Activated CD4-positive, alpha-beta T cell treated with anti-CD3 and anti-CD28 coated beads, Interleukin-2, amount 50 U/mL, for 16 hours (primary cell): ENCODE data around the gene C17orf67.

Experiments used
- DNase-seq: peaks from one replicate; pipeline ENCODE4 v3.0.0-alpha.2; 2020

Gene C17orf67

DNA sequence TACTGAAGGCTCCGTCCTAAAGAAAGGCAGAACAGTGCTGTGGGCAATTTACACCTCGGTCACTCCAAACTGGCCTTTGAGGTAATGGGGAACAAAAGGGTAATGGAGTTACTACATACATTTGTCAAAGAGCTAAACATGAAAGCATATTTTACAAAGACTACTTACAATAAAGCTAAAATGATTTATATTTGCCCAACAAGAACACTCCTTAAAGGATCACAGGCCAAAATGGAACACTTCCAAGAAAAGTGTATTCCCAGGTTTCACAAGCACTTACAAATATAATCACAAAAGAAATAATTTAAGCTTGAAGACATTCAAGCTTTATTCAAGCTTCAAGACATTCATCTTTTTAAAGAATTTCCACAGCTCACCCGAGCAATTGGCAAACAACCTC lies 29.3 kb downstream of the C17orf67 start:
- no peak for DNase-seq

DNA sequence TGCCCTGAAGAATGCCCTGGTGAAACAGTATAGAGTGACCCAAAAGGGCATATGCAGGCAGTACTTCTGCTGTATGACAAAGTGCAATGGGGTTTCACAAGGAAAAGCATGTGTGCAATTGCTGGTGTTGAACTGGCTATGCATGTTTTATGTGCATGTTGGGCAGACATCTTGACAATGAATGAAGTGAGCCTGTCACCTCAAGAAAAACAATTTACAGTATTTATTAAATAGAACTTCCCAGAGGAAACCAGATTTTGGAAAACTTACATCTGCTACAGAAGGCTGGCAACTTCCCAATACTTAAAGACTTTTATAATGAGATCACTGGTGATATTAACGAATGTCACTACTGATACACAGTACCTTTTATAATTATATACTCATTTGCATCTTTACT lies 30.6 kb downstream of the C17orf67 start:
- DNase-seq = no peak

DNA sequence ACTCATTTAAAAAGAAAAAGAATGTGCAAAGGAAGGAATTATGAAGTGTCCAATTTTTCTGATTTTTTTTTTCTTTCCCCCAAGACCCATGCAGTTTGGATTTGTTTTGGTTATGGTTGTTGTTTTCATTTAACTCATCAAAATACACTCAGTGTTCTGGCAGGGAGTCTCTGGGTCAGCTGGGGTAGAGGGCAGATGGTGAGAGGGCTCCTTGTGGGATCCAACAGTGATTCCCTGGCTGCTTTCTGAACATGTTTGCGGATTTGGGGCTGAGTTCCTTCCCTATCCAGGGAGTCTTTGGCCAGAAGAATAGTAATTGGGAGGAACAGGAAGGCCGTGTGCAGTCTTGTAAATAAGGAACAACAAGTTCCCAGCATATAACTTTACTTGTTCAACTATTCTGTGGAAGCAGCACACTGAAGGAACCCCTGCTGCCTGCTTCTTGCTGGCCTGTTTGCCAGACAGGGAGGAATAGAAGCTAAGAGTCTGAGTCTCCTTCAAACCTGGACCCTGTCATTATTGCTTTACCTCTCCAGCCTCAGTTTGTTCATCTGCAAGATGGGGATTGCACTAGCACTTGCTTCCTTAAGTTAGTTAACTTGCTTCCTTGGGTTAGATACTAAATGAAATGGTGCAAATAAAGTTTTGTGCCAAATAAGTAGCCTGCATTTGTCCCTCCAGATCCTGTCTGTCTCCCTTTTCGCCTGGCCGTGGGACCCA lies 32.1 kb downstream of the C17orf67 start:
- no peak for DNase-seq

DNA sequence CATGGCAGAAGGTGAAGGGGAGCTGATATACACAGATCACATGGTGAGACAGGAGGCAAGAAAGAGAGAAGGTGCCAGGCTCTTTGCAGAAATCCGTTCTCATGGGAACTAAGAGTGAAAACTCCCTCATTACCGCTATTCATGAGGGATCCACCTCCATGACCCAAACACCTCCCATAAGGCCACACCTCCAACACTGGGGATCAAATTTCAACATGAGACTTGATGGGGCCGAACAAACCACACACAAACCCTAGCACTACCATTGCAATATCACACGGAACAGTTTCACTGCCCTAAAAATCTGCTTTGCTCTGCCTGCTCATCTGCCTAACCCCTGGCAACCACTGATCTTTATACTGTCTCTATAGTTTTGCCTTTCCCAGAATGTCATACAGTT lies 34.8 kb downstream of the C17orf67 start:
- no peak for DNase-seq

DNA sequence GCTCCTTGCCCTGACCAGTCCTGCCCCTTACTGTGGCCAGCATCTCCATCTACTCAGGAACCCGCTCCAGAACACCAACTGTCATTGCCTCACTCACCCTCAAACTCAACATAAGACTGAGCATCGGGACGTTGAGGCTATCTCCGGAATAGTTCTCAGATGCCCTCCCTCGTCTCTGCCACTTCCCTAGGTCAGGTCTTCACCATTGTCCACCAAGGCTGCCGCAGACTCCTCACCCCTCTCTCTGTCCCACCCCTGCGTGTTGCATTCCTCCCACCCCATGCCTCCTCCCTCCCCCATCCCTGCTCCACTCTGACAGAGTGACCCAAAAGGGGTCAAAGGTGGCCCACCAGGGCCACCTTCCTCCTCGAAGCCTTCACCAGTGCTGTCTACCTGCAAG lies 37.2 kb downstream of the C17orf67 start:
- no peak for DNase-seq

DNA sequence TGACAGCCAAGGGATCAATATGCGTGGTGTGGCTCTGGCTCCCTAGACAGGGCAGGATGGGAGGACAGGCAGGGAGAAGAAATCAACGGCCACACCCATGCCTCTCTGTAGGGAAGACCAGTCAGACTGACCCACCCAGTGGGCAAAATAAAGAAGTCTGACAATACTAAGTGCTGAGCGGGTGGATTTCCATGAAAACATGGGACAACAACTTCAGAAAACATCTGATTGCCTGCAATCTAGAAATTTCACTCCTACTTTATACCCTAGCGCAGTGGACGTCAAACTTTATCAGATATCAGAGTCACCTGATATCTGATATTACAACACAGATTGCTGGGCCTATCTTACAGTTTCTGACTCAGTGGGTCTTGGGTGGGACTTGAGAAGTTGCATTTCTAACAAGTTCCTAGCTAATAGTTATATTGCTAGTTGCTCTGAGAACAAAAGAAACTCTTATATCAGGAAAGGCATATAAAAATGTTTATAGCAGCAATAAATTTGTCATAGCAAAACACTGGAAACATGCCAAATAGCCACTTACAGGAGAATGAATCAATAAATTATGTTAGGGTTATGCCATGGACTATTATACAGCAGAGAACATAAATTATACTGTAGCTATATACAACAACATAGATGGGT lies 38.4 kb downstream of the C17orf67 start:
- DNase-seq = no peak

DNA sequence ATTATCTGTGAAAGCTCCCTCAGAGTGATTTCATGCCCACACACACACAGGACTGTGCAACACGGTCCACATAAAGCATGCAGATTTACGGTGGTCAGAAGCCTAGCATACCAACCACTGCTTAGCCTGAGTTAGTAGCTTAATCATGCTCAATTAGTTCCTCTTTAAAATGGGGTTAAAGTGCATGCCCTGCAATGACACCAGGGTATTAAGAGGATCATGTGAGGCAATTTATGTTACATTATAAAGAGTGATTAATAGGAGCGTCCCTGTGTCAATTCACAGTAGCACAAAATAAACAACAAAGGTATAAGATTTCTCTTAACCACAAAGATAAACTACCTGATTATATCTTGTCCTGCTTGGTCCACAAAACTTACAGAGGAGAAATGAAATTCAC lies 39.8 kb downstream of the C17orf67 start:
- DNase-seq = no peak

DNA sequence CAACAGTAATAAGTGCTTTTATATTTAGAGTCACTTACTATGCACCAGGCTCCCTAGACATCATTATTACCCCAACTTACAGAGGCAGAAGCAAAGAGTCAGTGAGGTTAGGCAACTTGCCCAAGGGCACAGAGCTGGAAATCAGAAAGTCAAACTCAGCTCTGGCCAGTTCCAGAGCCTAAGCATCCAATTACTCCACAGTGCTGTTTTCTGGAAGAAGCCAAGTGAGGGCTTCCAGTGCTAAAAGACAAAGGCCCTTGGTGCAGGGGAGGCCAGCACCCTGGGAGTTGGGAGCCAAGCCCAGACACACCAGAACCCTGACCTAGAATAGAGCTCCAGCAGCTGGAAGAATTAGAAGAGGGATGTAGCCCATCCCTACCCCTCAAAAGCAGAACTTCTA lies 40.2 kb downstream of the C17orf67 start:
- no peak for DNase-seq

DNA sequence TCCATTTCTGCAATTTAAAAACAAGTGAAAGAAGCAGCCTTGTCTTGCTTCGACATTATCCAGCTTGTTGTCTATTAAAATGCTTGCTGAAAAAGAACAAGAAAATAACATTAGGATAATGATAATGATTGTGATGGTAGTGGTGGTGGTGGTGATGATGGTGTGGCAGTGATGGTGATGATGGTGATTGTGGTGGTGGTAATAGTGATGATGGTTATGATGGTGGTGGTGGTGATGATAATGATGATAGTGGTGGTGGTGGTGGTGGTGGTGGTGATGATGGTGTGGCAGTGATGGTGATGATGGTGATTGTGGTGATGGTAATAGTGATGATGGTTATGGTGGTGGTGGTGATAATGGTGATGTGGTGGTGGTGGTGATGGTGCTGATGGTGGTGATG lies 41.5 kb downstream of the C17orf67 start:
- no peak for DNase-seq

DNA sequence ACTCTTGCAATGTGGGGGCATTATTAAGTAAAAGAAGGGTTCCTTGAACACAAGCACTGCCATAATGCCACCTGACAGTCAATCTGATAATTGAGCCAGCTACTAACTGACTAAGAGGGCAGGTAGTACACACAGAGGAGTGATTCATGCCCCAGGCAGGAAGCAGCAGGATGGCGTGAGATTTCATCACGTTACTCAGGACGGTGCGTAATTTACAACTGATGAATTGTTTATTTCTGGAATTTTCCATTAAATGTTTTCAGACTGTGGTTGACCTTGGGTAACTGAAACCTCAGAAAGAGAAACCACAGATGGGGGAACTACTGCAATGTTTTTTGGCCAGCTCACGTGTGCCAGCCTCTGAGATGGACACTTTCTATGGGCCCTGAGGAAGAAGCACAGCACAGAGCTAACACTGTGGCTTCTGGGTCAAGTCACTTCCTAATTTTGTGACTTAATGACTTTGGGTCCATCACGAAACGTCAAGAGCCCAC lies 46.7 kb downstream of the C17orf67 start:
- DNase-seq = peak; percentile 90

DNA sequence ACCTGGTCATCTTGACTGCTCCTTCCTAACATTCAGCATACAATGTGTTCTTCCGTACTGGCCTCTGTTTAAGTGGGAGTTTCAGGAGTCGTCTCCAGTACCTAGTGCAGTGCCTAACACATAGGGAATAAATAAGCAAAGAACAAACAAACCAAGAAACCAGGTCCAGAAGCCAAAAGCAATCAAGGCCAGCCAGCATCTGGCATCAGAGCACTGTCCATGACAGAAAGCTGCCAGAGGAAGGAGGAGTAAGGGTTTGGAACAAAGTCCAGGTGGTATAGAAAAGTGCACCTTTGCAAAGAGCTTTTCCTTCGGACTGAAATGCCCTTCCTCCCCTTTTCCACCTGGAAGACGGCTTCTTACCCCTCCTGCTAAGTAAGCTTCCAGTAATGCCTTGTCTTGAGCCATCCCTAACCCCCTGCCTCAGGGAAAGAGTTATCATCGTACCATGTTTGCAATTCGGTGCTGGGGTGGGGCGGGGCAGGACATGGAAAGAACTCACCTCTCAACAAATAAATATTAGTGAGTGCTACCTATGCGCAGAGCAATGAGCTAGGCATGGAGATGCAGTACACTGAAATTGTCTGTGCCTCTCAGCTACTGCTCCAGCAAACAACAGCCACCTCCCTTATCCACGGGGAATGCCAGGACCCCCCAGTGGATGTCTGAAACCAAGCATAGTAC lies 47.6 kb downstream of the C17orf67 start:
- DNase-seq = no peak

DNA sequence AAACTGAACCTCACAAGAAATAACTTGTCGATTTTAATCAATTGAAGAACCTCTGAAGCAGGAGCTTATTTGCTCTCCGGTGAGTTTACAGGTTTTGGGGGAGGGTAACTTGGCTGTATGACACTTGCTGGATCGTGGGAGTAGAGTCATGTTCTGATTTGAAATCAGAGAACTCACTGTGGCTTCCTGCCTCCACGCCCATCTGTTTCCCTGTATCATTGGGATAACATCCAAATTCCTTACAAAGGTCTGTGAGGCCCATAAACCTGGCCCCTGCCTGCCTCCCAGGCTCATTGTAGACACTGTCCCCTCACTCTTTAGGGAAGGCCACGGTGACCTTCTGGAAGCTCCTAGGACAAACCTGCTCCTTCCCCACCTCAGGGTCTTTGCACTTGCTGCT lies 48.3 kb downstream of the C17orf67 start:
- no peak for DNase-seq

DNA sequence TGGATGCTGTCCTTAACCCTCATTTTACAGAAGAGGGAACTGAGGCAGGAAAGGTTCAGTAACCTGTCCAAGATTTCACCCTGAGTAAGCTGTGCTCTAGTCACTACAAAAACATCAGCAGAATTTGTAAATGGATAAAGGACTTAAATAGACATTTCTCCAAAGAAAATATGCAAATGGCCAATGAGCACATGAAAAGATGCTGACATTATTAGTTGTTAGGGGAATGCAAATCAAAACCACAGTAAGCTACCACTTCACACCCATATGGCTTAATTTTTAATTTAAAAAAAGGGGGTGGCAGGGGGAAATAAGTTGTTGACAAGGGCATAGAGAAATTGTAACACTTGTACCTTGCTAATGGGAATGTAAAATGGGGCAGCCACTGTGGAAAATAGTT lies 51.4 kb downstream of the C17orf67 start:
- DNase-seq = no peak

DNA sequence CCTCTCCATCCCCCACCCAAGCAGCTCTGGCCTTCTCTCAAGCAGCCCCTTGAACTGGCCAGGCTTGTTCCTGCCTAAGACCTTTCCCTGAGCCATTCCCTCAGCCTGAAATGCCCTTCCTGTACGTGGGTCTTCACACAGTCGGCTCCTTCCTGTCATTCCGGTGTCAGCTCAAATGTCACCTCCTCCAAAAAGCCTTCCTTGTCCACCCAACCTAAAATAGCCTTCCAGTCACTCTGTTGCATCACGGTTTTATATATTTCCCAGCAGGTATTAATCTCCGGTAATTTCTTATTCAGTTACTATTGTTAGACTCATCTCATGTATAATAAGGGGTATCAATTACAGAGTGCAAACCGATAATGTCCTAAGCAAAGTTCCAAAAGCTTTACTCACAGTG lies 51.8 kb downstream of the C17orf67 start:
- no peak for DNase-seq

DNA sequence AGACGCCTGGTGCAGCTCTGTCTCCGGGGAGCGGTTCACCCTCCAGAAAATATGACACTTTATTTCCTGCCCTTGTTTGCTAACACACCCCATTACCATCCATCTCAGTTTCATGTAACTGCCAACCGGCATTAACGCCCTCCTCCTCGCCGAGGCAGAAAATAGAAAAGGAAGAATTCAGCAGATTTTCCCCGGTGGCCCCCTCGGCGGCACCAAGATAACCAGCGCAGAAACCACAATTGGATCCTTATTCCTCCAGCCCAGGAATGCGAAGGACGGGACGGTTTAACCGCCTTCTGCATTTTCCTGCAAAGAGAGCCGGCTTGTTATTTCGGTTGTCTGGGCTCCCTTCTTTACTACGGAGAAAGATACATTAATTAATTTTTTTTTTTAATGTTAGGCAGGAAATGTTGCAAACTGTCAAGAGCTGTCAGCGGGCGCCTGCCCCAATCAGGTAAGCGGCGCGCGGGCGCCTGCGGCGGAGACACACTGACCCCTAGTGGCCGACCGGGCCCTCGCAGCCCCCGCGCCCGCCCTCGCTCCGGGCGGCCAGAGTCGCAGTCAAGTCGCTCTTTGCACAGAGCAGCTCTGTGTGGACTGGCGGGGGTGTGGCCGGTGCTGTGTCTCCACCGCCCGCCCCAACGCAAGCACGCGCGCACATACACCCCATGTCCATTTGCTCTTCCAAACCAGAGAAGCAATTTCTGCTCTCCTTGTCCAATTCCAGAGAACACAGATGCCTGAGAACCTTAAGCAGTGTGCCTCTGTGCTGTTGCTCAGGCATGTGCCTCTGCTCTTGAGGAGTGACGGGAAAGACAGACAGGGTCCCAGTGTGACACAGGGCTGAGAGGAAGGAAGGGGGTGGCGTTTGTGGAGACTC lies 53.6 kb downstream of the C17orf67 start:
- DNase-seq = peak; percentile 89

DNA sequence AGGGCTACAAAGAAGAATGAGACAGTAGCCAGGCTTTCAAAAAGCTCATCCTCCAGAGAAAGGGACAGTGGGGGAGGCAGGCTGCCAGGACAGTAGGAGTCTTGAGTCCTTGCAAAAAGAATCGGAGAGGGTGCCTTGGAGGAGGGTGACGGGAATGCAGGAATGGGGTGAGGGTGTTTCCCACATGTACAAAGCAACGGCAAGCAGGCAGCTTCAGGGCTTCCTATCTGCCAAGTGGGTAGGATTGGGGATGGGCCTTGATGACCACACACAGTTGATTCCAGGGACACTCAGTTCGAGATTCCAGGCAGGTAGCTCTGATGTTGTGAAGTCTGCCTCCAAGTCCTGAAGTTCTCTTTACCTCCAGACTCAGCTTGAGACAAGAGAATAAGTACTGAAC lies 54.4 kb downstream of the C17orf67 start:
- DNase-seq = no peak

DNA sequence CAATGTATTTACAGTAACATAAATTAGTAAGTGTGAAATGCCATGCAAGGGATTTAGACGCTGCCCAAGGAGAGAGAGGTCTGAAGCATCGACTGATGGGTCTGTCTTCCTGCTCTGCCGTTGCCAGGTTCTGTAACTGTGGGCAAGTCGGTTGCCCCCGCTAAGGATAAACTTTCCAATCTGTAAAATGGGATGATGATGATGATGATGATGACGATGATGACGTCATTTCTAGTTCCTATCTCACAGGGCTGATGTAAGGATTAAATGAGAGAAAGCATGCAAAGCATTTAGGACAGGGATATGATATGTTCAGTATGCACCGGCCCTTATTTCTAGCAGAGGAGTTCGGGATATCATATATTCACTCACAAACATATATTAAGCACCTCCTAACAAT lies 54.8 kb downstream of the C17orf67 start:
- DNase-seq = no peak

DNA sequence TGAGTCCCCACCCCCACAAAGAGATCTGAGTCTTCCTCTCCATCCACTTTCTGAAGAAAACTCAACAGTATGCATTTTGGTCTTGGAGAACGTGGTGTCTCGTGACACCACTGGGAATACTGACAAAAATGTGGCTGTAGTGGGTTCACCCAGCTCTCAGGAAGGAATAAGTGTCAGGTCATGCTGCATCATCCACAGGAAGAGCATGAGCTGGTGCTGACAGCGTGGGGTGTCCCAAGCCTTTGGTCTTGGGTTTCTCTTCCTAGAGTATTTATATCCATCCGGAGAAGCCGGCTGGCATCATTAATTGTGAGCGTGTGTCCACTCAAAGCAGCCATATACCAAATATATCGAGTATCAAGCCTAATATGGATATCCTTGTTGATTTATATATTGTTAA lies 55.9 kb downstream of the C17orf67 start:
- no peak for DNase-seq

DNA sequence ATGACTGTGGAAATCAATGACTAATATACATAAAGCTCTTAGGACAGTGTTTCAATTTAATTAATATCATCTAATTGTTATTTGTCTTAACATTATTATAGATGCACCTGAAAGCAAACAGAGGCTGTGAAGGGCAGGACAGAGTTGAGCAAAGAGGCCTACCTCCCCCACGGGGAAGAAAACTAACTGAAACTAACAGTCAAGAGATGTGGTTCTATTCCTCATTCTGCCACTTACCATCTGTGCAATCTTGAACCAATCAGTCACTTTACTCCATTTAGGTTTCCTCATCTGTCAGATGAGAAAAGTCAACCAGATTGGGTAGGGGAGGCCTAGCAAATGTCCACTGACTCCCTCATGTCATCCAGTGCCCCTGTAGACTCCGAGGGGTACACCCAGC lies 59.1 kb downstream of the C17orf67 start:
- no peak for DNase-seq

DNA sequence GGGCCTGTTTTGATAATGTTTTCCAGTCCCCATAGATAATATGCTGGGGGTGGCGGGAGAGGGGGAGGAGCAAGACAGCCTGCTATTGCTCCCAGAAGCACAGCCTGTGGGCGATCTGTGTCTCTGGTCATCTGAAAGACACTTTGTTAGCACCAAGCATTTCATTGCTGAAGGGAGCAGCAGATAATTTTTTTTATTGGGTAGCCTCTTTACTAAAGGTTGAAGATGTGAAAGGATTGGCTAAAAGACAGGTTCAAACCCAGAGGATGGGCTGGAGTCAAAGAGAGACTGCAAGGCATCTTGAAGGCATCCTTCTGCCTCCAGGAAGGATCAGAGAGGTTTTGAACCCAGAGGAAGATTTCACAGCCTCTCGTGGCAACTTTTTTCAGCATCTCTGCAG lies 60.6 kb downstream of the C17orf67 start:
- DNase-seq = no peak

DNA sequence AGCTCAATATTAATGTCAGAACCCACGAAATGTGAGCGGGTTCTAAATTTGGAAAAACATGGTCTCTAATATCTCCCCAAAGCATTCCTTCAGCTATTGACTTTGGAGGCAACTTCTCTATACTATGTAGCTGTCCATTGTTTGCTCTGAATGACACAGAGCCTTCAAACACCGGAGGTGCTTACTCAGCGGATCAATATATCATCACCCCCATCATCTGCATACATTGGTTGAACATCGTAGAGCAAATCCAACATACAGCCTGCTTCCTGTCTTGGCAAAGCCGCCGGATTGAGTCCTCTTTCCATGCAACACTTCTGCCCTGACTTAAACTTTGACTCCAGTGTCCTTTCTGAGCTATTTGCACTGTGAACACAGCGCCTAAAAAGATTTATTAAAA lies 61.3 kb downstream of the C17orf67 start:
- DNase-seq = no peak

DNA sequence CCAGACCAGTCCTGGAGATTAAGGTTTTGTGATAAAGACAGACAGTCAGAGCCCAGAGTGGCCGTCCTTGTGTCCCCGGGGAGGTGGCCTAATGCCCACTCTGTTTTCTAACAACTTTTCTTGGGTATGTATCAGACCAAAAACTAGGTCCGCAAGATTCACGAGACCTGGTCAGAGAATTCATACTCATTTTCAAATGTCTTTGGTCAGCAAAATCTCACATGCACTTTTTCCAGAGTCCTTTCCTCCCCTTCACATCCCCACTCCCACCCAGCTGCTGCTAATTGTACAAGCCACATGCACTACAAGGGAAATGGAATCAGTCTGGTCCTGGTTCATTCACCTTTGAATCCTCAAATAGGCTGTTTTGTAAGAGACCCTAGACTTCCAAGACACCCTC lies 61.7 kb downstream of the C17orf67 start:
- DNase-seq = no peak

DNA sequence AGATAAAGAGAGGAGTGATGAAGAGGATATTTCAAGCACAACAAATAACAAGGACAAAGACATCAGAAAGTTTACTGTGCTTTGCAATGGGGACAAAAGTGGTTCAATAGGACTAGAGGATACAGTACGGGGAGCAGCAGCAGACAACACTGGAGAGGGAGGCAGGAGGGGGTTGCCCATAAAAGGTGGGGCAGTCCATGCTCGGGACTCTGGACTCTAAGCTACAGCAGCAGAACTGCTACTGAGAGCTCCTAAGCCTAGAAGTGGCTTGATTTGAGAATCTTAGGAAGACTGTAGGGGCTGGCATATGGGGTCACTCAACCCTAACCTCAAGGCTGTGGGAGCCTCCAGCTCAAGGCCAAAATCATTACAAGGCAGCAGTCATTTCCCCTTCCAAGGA lies 62.2 kb downstream of the C17orf67 start:
- no peak for DNase-seq
